IMR-90 (cell line): ENCODE results near the gene PRDX4. TPM values are rescaled to one million over a fixed set of nuclear protein-coding genes. Genes with fewer than 3 reads are reported as not detected.

Experiments used
- ATAC-seq: fragments of 200-7000 bp; cut with Tn5 transposase; 2 replicates; pipeline ENCODE4 v1.9.1; 2020; ENCODE audit warnings: low read depth, mild to moderate bottlenecking, moderate library complexity
- BruUV-seq: library from RNA; stranded (reverse); fragments of 400-500 nt; replicated peaks from 2 replicates; lab custom pipeline; 2021; lab: Mats Ljungman, UMichigan
- CTCF ChIA-PET: fragments of 300-600 bp; formaldehyde crosslinking; extraction: SDS; loops from one replicate; lab custom pipeline; 2021; ENCODE audit warnings: antibody characterized with exemption; lab: Yijun Ruan, JAX
- POLR2A ChIA-PET: fragments of 300-600 bp; sonication (Branson Sonifier 250); formaldehyde crosslinking; loops from one replicate; lab custom pipeline; 2022; ENCODE audit warnings: antibody characterized with exemption; ENCODE audit not compliant: unreplicated experiment; lab: Charles Lee
- DNase-seq: peaks from one replicate; pipeline ENCODE4 v3.0.0; 2013
- H2AFZ ChIP-seq: replicated peaks from 2 replicates; pipeline ENCODE3; 2013; ENCODE audit warnings: low read length, mild to moderate bottlenecking; ENCODE audit not compliant: poor library complexity
- H2AK5ac ChIP-seq: 2 replicates; pipeline ENCODE4 v1.6.1; 2013; ENCODE audit warnings: low read depth, low read length, inconsistent platforms
- H2AK9ac ChIP-seq: replicated peaks from 2 replicates; pipeline ENCODE3; 2013; ENCODE audit warnings: mild to moderate bottlenecking, low read depth, low read length, moderate library complexity; ENCODE audit not compliant: poor library complexity
- H2BK120ac ChIP-seq: 2 replicates; pipeline ENCODE4 v1.6.1; 2013; ENCODE audit warnings: low read depth, low read length, inconsistent platforms
- H2BK15ac ChIP-seq: 3 replicates; pipeline ENCODE4 v1.6.1; 2013; ENCODE audit warnings: low read depth, low read length, inconsistent platforms
- H2BK20ac ChIP-seq: 2 replicates; pipeline ENCODE4 v1.6.1; 2013; ENCODE audit warnings: low read depth, mild to moderate bottlenecking, inconsistent platforms, low read length, moderate library complexity
- H2BK5ac ChIP-seq: 2 replicates; pipeline ENCODE4 v1.6.1; 2013; ENCODE audit warnings: mild to moderate bottlenecking, low read depth, low read length, inconsistent platforms; ENCODE audit not compliant: poor library complexity, severe bottlenecking
- H3K14ac ChIP-seq: replicated peaks from 2 replicates; pipeline ENCODE4 v1.6.1; 2013; ENCODE audit warnings: low read depth, low read length, inconsistent platforms
- H3K18ac ChIP-seq: 2 replicates; pipeline ENCODE4 v1.6.1; 2013; ENCODE audit warnings: low read depth, low read length, control low read depth
- H3K23ac ChIP-seq: 2 replicates; pipeline ENCODE4 v1.6.1; 2013; ENCODE audit warnings: low read depth, low read length, inconsistent platforms
- H3K27ac ChIP-seq: 2 replicates; pipeline ENCODE4 v1.5.1; 2013; ENCODE audit warnings: mild to moderate bottlenecking, control low read depth, low read length; ENCODE audit not compliant: insufficient read depth
- H3K27me3 ChIP-seq: 2 replicates; pipeline ENCODE4 v1.6.1; 2013; ENCODE audit warnings: low read length; ENCODE audit not compliant: control insufficient read depth, insufficient read depth
- H3K36me3 ChIP-seq: 2 replicates; pipeline ENCODE4 v1.6.1; 2013; ENCODE audit warnings: low read length, mixed read lengths; ENCODE audit not compliant: control insufficient read depth, insufficient read depth
- H3K4ac ChIP-seq: 2 replicates; pipeline ENCODE4 v1.6.1; 2013; ENCODE audit warnings: low read depth, low read length, inconsistent platforms
- H3K4me1 ChIP-seq: 2 replicates; pipeline ENCODE4 v1.6.1; 2013; ENCODE audit warnings: low read length, mixed read lengths; ENCODE audit not compliant: control insufficient read depth, insufficient read depth
- H3K4me2 ChIP-seq: 2 replicates; pipeline ENCODE4 v1.6.1; 2013; ENCODE audit warnings: low read depth, mild to moderate bottlenecking, control low read depth, low read length, moderate library complexity
- H3K4me3 ChIP-seq: 2 replicates; pipeline ENCODE4 v1.5.1; 2013; ENCODE audit warnings: low read depth, mild to moderate bottlenecking, control low read depth, low read length, moderate library complexity; ENCODE audit not compliant: insufficient read depth
- H3K56ac ChIP-seq: 2 replicates; pipeline ENCODE4 v1.6.1; 2013; ENCODE audit warnings: low read length, inconsistent platforms; ENCODE audit not compliant: insufficient read depth; ENCODE audit errors: extremely low read depth
- H3K79me1 ChIP-seq, 2 experiments: 2 replicates each; pipeline ENCODE4 v1.6.1; 2013; ENCODE audit warnings: low read length in 2 of 2, inconsistent platforms in 1 of 2, low read depth in 1 of 2
- H3K9ac ChIP-seq: 2 replicates; pipeline ENCODE4 v1.6.1; 2013; ENCODE audit warnings: low read depth, low read length, control low read depth
- H3K9me1 ChIP-seq: 2 replicates; pipeline ENCODE4 v1.6.1; 2013; ENCODE audit warnings: low read length, inconsistent platforms; ENCODE audit not compliant: insufficient read depth
- H3K9me3 ChIP-seq: 2 replicates; pipeline ENCODE4 v1.6.1; 2013; ENCODE audit warnings: low read length; ENCODE audit not compliant: control insufficient read depth, insufficient read depth
- H4K20me1 ChIP-seq: 2 replicates; pipeline ENCODE4 v1.6.1; 2013; ENCODE audit warnings: low read length, inconsistent platforms; ENCODE audit not compliant: insufficient read depth
- H4K5ac ChIP-seq: 2 replicates; pipeline ENCODE4 v1.6.1; 2013; ENCODE audit warnings: mild to moderate bottlenecking, low read depth, low read length, control low read depth
- H4K8ac ChIP-seq, 2 experiments: 2 replicates each; pipeline ENCODE4 v1.6.1; 2013; ENCODE audit warnings: low read depth in 2 of 2, low read length in 2 of 2, control low read depth in 1 of 2, inconsistent platforms in 1 of 2
- H4K91ac ChIP-seq: 2 replicates; pipeline ENCODE4 v1.6.1; 2013; ENCODE audit warnings: low read depth, low read length, inconsistent platforms; ENCODE audit not compliant: insufficient read depth
- BHLHE40 ChIP-seq: fragments of 150-350 bp; IDR thresholded peaks from 2 replicates; pipeline ENCODE4 v1.6.1; 2016; ENCODE audit warnings: mild to moderate bottlenecking, low read depth, low read length
- CEBPB ChIP-seq: IDR thresholded peaks from 2 replicates; pipeline ENCODE4 v1.6.1; 2012; ENCODE audit warnings: low read depth, low read length, improper control_type of control experiment
- CHD1 ChIP-seq: IDR thresholded peaks from 2 replicates; pipeline ENCODE4 v1.6.1; 2012; ENCODE audit warnings: low read depth, low read length, improper control_type of control experiment
- ELK1 ChIP-seq: fragments of 150-350 bp; IDR thresholded peaks from 2 replicates; pipeline ENCODE4 v1.6.1; 2016; ENCODE audit warnings: low read depth, mild to moderate bottlenecking, low read length, moderate library complexity, borderline replicate concordance
- MAFK ChIP-seq: IDR thresholded peaks from 2 replicates; pipeline ENCODE4 v1.6.1; 2012; ENCODE audit warnings: low read depth, low read length, improper control_type of control experiment
- MAZ ChIP-seq: IDR thresholded peaks from 2 replicates; pipeline ENCODE4 v1.6.1; 2012; ENCODE audit warnings: low read depth, mild to moderate bottlenecking, low read length, improper control_type of control experiment, moderate library complexity, borderline replicate concordance
- MXI1 ChIP-seq: IDR thresholded peaks from 2 replicates; pipeline ENCODE4 v1.6.1; 2012; ENCODE audit warnings: low read depth, mild to moderate bottlenecking, low read length, moderate library complexity, borderline replicate concordance
- NFE2L2 ChIP-seq: fragments of 150-350 bp; IDR thresholded peaks from 2 replicates; pipeline ENCODE4 v1.6.1; 2016; ENCODE audit warnings: low read depth, mild to moderate bottlenecking, low read length
- POLR2A ChIP-seq: IDR thresholded peaks from 2 replicates; pipeline ENCODE4 v1.6.1; 2012; ENCODE audit warnings: mild to moderate bottlenecking, low read depth, low read length
- RAD21 ChIP-seq: IDR thresholded peaks from 2 replicates; pipeline ENCODE4 v1.6.1; 2012; ENCODE audit warnings: low read length, improper control_type of control experiment
- RCOR1 ChIP-seq: IDR thresholded peaks from 2 replicates; pipeline ENCODE4 v1.6.1; 2012; ENCODE audit warnings: mild to moderate bottlenecking, low read length, improper control_type of control experiment; ENCODE audit not compliant: insufficient replicate concordance
- SMC3 ChIP-seq: fragments of 150-350 bp; IDR thresholded peaks from 2 replicates; pipeline ENCODE4 v1.6.1; 2016; ENCODE audit warnings: low read depth, mild to moderate bottlenecking, antibody characterized with exemption, low read length, moderate library complexity
- WGBS, 2 experiments: methylation state at CpG; one replicate each; pipeline versions ENCODE4 v1.1.5 to v1.1.7; 2013; ENCODE audit warnings: missing lambda C conversion rate in 2 of 2; ENCODE audit not compliant: insufficient read length in 1 of 2; ENCODE audit errors: extremely low coverage in 2 of 2; 5-methylcytosine and 5-hydroxymethylcytosine counted together
- dilution Hi-C: fragments of 300-500 bp; cut with HindIII; formaldehyde crosslinking; loops from one replicate; pipeline ENCODE4 v1.14.3; 2018; ENCODE audit warnings: low sequenced_read_pairs; ENCODE audit not compliant: unreplicated experiment
- in situ Hi-C: fragments of 300-500 bp; cut with MboI; formaldehyde crosslinking; loops from 3 replicates; pipeline ENCODE4 v1.14.3; 2019; ENCODE audit warnings: low sequenced_read_pairs, inconsistent platforms, mixed read lengths
- intact Hi-C: fragments of 100-400 bp; cut with micrococcal nuclease; formaldehyde crosslinking; loops from 2 replicates; pipeline ENCODE4 v1.10.0; 2022
- polyA plus RNA-seq, 3 experiments: library from polyadenylated mRNA; depleted of rRNA; stranded (reverse); fragments of >200 nt; gene quantifications; 2 replicates each; pipeline ENCODE4 v1.2.3, GENCODE V29; 2012; ENCODE audit warnings: low replicate concordance in 1 of 3
- total RNA-seq: library from RNA; depleted of rRNA; stranded (reverse); fragments of >200 nt; gene quantifications from 2 replicates; pipeline ENCODE4 v1.2.3, GENCODE V29; 2012
- TF ChIP-seq, protein P1 (sequence below): fragments of 150-350 bp; IDR thresholded peaks from 2 replicates; pipeline ENCODE4 v1.6.1; 2017; ENCODE audit warnings: mild to moderate bottlenecking, antibody characterized with exemption, low read length, low read depth
- TF ChIP-seq, protein P2 (sequence below): conservative IDR thresholded peaks from 2 replicates; pipeline ENCODE4 v1.5.1; 2012; ENCODE audit warnings: mild to moderate bottlenecking, low read depth, low read length, improper control_type of control experiment

PRDX4 gene
- total and polyA plus RNA-seq, 2 of the 4 experiments (the other 2 are of a cell fraction) = 194 to 226 TPM

DNA sequence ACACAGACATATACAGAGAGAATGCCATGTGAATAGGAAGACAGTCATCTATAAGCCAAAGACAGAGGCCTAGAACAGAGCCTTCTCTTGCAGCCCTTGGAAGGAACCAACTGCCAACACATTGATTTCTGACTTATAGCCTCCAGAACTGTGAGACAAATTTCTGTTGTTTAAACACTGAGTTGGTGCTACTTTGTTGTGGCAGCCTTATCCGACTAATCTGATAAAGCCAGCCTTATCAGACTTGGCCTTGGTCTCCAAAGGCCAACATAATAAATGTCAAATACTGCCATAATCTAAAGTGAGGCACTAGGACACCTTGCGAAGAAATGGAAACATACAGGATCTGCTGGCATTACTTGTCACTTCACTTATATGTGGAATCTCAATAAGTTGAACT, 24.3 kb upstream of the PRDX4 start:
- no peak overlapping the region for H2AK9ac ChIP-seq
- H3K9ac ChIP-seq = no peak overlapping the region
- DNase-seq = no peak
- H3K23ac ChIP-seq = no peak overlapping the region
- no peak overlapping the region for H2AFZ ChIP-seq
- H3K4me1 ChIP-seq = no peaks in the 10 kb centered on the region
- ATAC-seq = no peak
- no peak overlapping the region for H3K4ac ChIP-seq
- no peaks in the 10 kb centered on the region for H4K20me1 ChIP-seq
- H4K91ac ChIP-seq = no peak overlapping the region
- H3K36me3 ChIP-seq = no peaks in the 10 kb centered on the region
- POLR2A ChIA-PET = no interaction called here
- dilution Hi-C loops (no loop called here), in situ Hi-C loops (no loop called here), intact Hi-C loops (no loop called here)
- H2BK120ac ChIP-seq = no peak overlapping the region
- H2AK5ac ChIP-seq = no peak overlapping the region
- no peak overlapping the region for H2BK20ac ChIP-seq
- no peak overlapping the region for H4K5ac ChIP-seq
- TF ChIP-seq MXI1 (no peak), CHD1 (no peak), CEBPB (no peak), RCOR1 (no peak), ELK1 (no peak), POLR2A (no peak), RAD21 (no peak), BHLHE40 (no peak), MAFK (no peak), NFE2L2 (no peak), SMC3 (no peak), MAZ (no peak)
- TF ChIP-seq, protein P1, sequence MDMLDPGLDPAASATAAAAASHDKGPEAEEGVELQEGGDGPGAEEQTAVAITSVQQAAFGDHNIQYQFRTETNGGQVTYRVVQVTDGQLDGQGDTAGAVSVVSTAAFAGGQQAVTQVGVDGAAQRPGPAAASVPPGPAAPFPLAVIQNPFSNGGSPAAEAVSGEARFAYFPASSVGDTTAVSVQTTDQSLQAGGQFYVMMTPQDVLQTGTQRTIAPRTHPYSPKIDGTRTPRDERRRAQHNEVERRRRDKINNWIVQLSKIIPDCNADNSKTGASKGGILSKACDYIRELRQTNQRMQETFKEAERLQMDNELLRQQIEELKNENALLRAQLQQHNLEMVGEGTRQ = no peak
- TF ChIP-seq, protein P2, sequence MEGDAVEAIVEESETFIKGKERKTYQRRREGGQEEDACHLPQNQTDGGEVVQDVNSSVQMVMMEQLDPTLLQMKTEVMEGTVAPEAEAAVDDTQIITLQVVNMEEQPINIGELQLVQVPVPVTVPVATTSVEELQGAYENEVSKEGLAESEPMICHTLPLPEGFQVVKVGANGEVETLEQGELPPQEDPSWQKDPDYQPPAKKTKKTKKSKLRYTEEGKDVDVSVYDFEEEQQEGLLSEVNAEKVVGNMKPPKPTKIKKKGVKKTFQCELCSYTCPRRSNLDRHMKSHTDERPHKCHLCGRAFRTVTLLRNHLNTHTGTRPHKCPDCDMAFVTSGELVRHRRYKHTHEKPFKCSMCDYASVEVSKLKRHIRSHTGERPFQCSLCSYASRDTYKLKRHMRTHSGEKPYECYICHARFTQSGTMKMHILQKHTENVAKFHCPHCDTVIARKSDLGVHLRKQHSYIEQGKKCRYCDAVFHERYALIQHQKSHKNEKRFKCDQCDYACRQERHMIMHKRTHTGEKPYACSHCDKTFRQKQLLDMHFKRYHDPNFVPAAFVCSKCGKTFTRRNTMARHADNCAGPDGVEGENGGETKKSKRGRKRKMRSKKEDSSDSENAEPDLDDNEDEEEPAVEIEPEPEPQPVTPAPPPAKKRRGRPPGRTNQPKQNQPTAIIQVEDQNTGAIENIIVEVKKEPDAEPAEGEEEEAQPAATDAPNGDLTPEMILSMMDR = no peak
- CTCF ChIA-PET = interaction anchor here (1.2 kb wide), 1 partner anchor 10 kb away, joined by 6 read pairs; no protein-coding TSS in a partner anchor
- H3K14ac ChIP-seq = no peak overlapping the region
- H2BK5ac ChIP-seq = no peak overlapping the region
- no peak overlapping the region for H3K27ac ChIP-seq
- no peaks in the 10 kb centered on the region for H3K79me1 ChIP-seq
- H2BK15ac ChIP-seq = no peak overlapping the region
- no peak overlapping the region for H3K56ac ChIP-seq
- H3K4me3 ChIP-seq = no peak overlapping the region
- no peaks in the 10 kb centered on the region; the same call in 1 of the 2 replicates for H3K27me3 ChIP-seq
- no peak overlapping the region for H3K4me2 ChIP-seq
- BruUV-seq = no TSS peak
- no CpG with 5 or more reads among the region's 2 CpGs for WGBS, 2 experiments
- no peak overlapping the region for H3K18ac ChIP-seq
- H4K8ac ChIP-seq = no peak overlapping the region
- H3K9me3 ChIP-seq = no peaks in the 10 kb centered on the region
- no peaks in the 10 kb centered on the region for H3K9me1 ChIP-seq
